ENCODE data around the gene PIEZO1.

DNA sequence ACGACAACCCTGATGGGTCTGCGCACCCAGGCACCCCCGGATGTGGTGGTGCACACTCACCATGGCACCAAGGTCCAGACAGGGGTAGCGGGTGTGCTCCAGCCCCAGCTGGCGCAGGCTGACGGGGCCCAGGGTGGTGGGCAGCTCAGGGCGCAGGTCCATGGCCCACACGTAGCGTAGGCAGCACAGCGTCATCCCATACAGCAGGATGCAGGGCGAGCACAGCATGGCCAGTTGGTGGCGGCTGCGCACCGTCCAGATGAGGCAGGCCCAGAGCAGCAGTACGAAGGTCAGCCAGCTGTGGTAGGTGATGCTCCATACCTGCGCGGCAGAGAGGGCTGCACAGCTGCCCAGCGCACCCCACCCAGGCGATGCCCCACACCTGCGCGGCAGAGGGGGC is 48.9 kb downstream of the PIEZO1 start:
- TF ChIP-seq, protein P1, sequence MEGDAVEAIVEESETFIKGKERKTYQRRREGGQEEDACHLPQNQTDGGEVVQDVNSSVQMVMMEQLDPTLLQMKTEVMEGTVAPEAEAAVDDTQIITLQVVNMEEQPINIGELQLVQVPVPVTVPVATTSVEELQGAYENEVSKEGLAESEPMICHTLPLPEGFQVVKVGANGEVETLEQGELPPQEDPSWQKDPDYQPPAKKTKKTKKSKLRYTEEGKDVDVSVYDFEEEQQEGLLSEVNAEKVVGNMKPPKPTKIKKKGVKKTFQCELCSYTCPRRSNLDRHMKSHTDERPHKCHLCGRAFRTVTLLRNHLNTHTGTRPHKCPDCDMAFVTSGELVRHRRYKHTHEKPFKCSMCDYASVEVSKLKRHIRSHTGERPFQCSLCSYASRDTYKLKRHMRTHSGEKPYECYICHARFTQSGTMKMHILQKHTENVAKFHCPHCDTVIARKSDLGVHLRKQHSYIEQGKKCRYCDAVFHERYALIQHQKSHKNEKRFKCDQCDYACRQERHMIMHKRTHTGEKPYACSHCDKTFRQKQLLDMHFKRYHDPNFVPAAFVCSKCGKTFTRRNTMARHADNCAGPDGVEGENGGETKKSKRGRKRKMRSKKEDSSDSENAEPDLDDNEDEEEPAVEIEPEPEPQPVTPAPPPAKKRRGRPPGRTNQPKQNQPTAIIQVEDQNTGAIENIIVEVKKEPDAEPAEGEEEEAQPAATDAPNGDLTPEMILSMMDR (conservative IDR thresholded peaks at IDR 0.05; ENCODE audit: low read depth in 2 of 2), result 0 out of 4 replicates have a peak, but pooled peaks of 1 of the 2 experiments have one; percentile 7
- TF ChIP-seq EZH2 (IDR thresholded peaks at IDR 0.05; ENCODE audit: low read depth, unreplicated experiment) (no peak), POLR2AphosphoS5 (IDR thresholded peaks at IDR 0.05; ENCODE audit: low read depth) (no peak), JUNB (IDR thresholded peaks at IDR 0.05; ENCODE audit: unreplicated experiment) (no peak), ZNF331 (CRISPR knock-in tag; IDR thresholded peaks at IDR 0.05; ENCODE audit: low read depth) (no peak)

Measured in GM23338 (cell line).